ENCODE data around the gene PHF23.

DNA sequence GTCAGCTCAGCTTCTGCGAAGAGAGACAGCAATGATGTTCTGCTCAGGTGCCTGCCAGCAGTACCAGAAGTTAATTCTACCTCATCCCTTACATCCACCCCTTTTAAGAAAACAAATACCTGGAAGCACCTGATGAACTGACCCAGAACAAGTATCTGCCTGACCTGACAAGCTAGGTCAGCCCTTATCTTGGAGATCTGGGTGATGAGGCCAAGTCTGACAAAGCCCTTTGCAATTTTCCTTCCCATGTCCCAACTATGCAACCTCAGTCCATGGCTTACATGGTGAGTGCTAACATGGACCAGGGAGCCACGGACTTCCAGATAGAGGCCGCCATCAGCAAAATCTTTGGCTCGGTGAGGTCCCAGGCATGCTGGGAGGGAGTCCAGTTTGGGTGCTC lies 15.9 kb downstream of the PHF23 start:
- TF ChIP-seq, protein P1, sequence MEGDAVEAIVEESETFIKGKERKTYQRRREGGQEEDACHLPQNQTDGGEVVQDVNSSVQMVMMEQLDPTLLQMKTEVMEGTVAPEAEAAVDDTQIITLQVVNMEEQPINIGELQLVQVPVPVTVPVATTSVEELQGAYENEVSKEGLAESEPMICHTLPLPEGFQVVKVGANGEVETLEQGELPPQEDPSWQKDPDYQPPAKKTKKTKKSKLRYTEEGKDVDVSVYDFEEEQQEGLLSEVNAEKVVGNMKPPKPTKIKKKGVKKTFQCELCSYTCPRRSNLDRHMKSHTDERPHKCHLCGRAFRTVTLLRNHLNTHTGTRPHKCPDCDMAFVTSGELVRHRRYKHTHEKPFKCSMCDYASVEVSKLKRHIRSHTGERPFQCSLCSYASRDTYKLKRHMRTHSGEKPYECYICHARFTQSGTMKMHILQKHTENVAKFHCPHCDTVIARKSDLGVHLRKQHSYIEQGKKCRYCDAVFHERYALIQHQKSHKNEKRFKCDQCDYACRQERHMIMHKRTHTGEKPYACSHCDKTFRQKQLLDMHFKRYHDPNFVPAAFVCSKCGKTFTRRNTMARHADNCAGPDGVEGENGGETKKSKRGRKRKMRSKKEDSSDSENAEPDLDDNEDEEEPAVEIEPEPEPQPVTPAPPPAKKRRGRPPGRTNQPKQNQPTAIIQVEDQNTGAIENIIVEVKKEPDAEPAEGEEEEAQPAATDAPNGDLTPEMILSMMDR (IDR thresholded peaks at IDR 0.05), result no peak
- TF ChIP-seq ZNF232 (CRISPR knock-in tag; IDR thresholded peaks at IDR 0.05), result no peak
